Renal cortical epithelial cell (primary cell): ENCODE results near the gene ETFBKMT. TPM values are rescaled to one million over a fixed set of nuclear protein-coding genes. Genes with fewer than 3 reads are reported as not detected.
A peak's percentile ranks its signal among the peaks of the same experiment; 100 is the strongest.

ENCODE experiments used
- DNase-seq: peaks from one replicate; pipeline ENCODE4 v3.0.0-alpha.2; 2011; ENCODE audit warnings: low read depth
- total RNA-seq: library from RNA; depleted of rRNA; stranded (reverse); fragments of >200 nt; gene quantifications from 2 replicates; pipeline ENCODE4 v1.2.3, GENCODE V29; 2014

ETFBKMT gene
- total RNA-seq, result 1.4 and 4.3 TPM in 2 replicates

- DNase-seq, result peak; percentile 91
These were observed at the start of gene ETFBKMT for GRCh38 chr12:31659087-31659942. ETFBKMT (plus strand) TSS chr12:31659688; CDS start chr12:31661954, 2,266 bp downstream.

GRCh38 chr12:31612819-31613218, 46.7 kb upstream of the ETFBKMT start:
- no peak for DNase-seq

GRCh38 chr12:31618228-31619025, 41.1 kb upstream of the ETFBKMT start:
- DNase-seq, result peak; percentile 20

GRCh38 chr12:31620311-31620710, 39.2 kb upstream of the ETFBKMT start:
- DNase-seq, result peak; percentile 41

- DNase-seq, result no peak
These were observed 37.5 kb upstream of the ETFBKMT start for GRCh38 chr12:31622038-31622437.

GRCh38 chr12:31626270-31626995, 33.1 kb upstream of the ETFBKMT start:
- no peak for DNase-seq

- no peak for DNase-seq
These were observed 31.9 kb upstream of the ETFBKMT start for GRCh38 chr12:31627456-31628054.

- no peak for DNase-seq
These were observed 29.4 kb upstream of the ETFBKMT start for GRCh38 chr12:31629756-31630732.

- DNase-seq, result no peak
These were observed 28.3 kb upstream of the ETFBKMT start for GRCh38 chr12:31631023-31631724.

- no peak for DNase-seq
These were observed 27.7 kb upstream of the ETFBKMT start for GRCh38 chr12:31631809-31632208.

- no peak for DNase-seq
These were observed 26.0 kb upstream of the ETFBKMT start for GRCh38 chr12:31633464-31633863.

- DNase-seq, result no peak
These were observed 24.9 kb upstream of the ETFBKMT start for GRCh38 chr12:31634620-31635019.

GRCh38 chr12:31641509-31642090, 17.9 kb upstream of the ETFBKMT start:
- DNase-seq, result no peak

GRCh38 chr12:31644536-31644935, 15.0 kb upstream of the ETFBKMT start:
- peak; percentile 38 for DNase-seq

- DNase-seq, result peak; percentile 42
These were observed 13.6 kb upstream of the ETFBKMT start for GRCh38 chr12:31645924-31646323.

GRCh38 chr12:31647086-31647491, 12.4 kb upstream of the ETFBKMT start:
- DNase-seq, result peak; percentile 83

GRCh38 chr12:31650918-31651317, 8.6 kb upstream of the ETFBKMT start:
- DNase-seq, result peak; percentile 95

- no peak for DNase-seq
These were observed 7.5 kb upstream of the ETFBKMT start for GRCh38 chr12:31651893-31652521.

- no peak for DNase-seq
These were observed 4.3 kb upstream of the ETFBKMT start for GRCh38 chr12:31655208-31655607.
